ENCODE results near the gene HMGCS2.

DNA sequence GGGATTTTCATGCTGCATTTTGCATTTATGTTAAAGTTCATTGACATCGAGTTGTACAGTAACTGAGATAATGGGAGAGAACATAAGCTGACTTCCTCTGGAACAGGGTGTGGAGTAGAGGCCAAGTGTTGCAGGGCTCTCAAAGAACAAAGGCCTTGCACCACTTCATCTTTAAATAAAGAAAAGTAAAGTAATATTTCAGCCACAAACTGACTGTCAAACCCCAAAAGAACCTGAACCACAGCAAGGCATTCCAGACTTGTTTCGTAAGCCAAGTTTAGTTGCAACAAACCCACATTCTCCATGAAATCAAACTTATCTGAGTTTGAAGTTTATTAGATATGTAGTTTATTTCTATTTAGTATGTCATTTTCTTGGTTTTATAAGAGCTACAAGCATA, 19.1 kb upstream of the HMGCS2 start:
- TF ChIP-seq BHLHE40 (IDR thresholded peaks at IDR 0.05; ENCODE audit: borderline replicate concordance) (no peak), ZNF384 (IDR thresholded peaks at IDR 0.05) (no peak), FOXK2 (IDR thresholded peaks at IDR 0.05) (no peak), FOXM1 (IDR thresholded peaks at IDR 0.05; ENCODE audit: borderline replicate concordance) (no peak), L3MBTL2 (conservative IDR thresholded peaks at IDR 0.05) (no peak), NFRKB (IDR thresholded peaks at IDR 0.05) (no peak), SP1 (IDR thresholded peaks at IDR 0.05) (no peak), FOXA1 (IDR thresholded peaks at IDR 0.05) (no peak), SUZ12 (IDR thresholded peaks at IDR 0.05) (no peak), ARNT (IDR thresholded peaks at IDR 0.05) (no peak)
- TF ChIP-seq, protein P1, sequence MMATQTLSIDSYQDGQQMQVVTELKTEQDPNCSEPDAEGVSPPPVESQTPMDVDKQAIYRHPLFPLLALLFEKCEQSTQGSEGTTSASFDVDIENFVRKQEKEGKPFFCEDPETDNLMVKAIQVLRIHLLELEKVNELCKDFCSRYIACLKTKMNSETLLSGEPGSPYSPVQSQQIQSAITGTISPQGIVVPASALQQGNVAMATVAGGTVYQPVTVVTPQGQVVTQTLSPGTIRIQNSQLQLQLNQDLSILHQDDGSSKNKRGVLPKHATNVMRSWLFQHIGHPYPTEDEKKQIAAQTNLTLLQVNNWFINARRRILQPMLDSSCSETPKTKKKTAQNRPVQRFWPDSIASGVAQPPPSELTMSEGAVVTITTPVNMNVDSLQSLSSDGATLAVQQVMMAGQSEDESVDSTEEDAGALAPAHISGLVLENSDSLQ (IDR thresholded peaks at IDR 0.05), result no peak
